AG09319 (cell line): ENCODE results near the gene CPNE4.

ENCODE experiments used
- DNase-seq: peaks from one replicate; pipeline ENCODE4 v3.0.0-alpha.2; 2010; ENCODE audit warnings: low read depth; ENCODE audit errors: extremely low read depth
- CTCF ChIP-seq: IDR thresholded peaks from 2 replicates; pipeline ENCODE4 v1.5.1; 2011; ENCODE audit warnings: low read depth, mild to moderate bottlenecking, inconsistent platforms, low read length, moderate library complexity

The CPNE4 gene

GRCh38 chr3:131540143-131540542 lies 494.7 kb downstream of the CPNE4 start:
- no peak for DNase-seq
- no peak for TF ChIP-seq CTCF

- TF ChIP-seq CTCF, result no peak
- no peak for DNase-seq
These were observed 495.8 kb downstream of the CPNE4 start for GRCh38 chr3:131538968-131539367.

- DNase-seq, result no peak
- TF ChIP-seq CTCF, result no peak
These were observed 497.3 kb downstream of the CPNE4 start for GRCh38 chr3:131537531-131537930.

GRCh38 chr3:131535596-131535995 lies 499.2 kb downstream of the CPNE4 start:
- DNase-seq, result no peak
- no peak for TF ChIP-seq CTCF

GRCh38 chr3:131535131-131535530 lies 499.7 kb downstream of the CPNE4 start:
- no peak for TF ChIP-seq CTCF
- DNase-seq, result no peak

GRCh38 chr3:131532645-131533044 lies 502.2 kb downstream of the CPNE4 start:
- no peak for TF ChIP-seq CTCF
- DNase-seq, result no peak

- DNase-seq, result no peak
- no peak for TF ChIP-seq CTCF
These were observed 504.0 kb downstream of the CPNE4 start for GRCh38 chr3:131530843-131531242.

GRCh38 chr3:131530388-131530787 lies 504.4 kb downstream of the CPNE4 start:
- no peak for DNase-seq
- TF ChIP-seq CTCF, result no peak
